CD14-positive monocyte (primary cell): Measurements from ENCODE around the gene ERMAP. TPM values are rescaled to one million over a fixed set of nuclear protein-coding genes. Genes with fewer than 3 reads are reported as not detected.

Experiments
- DNase-seq, 3 donors: peaks; one replicate each; pipeline ENCODE4 v3.0.0-alpha.2; 2011 to 2022
- H2AFZ ChIP-seq: 2 replicates; pipeline ENCODE4 v1.6.0; 2012; ENCODE audit warnings: mild to moderate bottlenecking, low read depth, low read length, inconsistent platforms; ENCODE audit not compliant: insufficient read depth, poor library complexity, severe bottlenecking
- H3K27ac ChIP-seq, 2 donors: 1 replicate in 1 of 2; 2 replicates in 1 of 2; pipeline ENCODE4 v1.5.1; 2012 to 2013; ENCODE audit warnings: low read length in 2 of 2, control low read depth in 1 of 2, inconsistent platforms in 1 of 2, low read depth in 1 of 2, mild to moderate bottlenecking in 1 of 2
- H3K27me3 ChIP-seq, 2 donors: one replicate each; pipeline versions ENCODE4 v1.6.0 to v1.6.1; 2011 to 2013; ENCODE audit warnings: low read length in 2 of 2; ENCODE audit not compliant: control insufficient read depth in 2 of 2, insufficient read depth in 2 of 2
- H3K36me3 ChIP-seq, 2 donors: replicated peaks in 1 of 2; 1 replicate in 1 of 2; 2 replicates in 1 of 2; pipeline versions ENCODE4 v1.5.1 to v1.6.1; 2012 to 2013; ENCODE audit warnings: low read length in 2 of 2, control low read depth in 1 of 2, inconsistent platforms in 1 of 2, mild to moderate bottlenecking in 1 of 2; ENCODE audit not compliant: insufficient read depth in 2 of 2, control insufficient read depth in 1 of 2
- H3K4me1 ChIP-seq, 2 donors: 1 replicate in 1 of 2; 2 replicates in 1 of 2; pipeline versions ENCODE4 v1.5.1 to v1.6.1; 2012 to 2013; ENCODE audit warnings: low read length in 2 of 2, control low read depth in 1 of 2, inconsistent platforms in 1 of 2, mild to moderate bottlenecking in 1 of 2, moderate library complexity in 1 of 2; ENCODE audit not compliant: insufficient read depth in 2 of 2, control insufficient read depth in 1 of 2
- H3K4me2 ChIP-seq: replicated peaks from 2 replicates; pipeline ENCODE3; 2012; ENCODE audit warnings: low read length, moderate library complexity, mild to moderate bottlenecking; ENCODE audit not compliant: poor library complexity, severe bottlenecking; ENCODE audit errors: extremely low read depth
- H3K4me3 ChIP-seq, 3 experiments: fragments of 200-600 bp in 1 of 3; sonication (generic) in 1 of 3; replicated peaks in 1 of 3; 1 replicate in 2 of 3; 2 replicates in 1 of 3; pipeline ENCODE4 v1.5.1; 2011 to 2013; ENCODE audit warnings: low read length in 3 of 3, mild to moderate bottlenecking in 3 of 3, control low read depth in 2 of 3, low read depth in 2 of 3, inconsistent platforms in 1 of 3, moderate library complexity in 1 of 3
- H3K79me2 ChIP-seq: 2 replicates; pipeline ENCODE4 v1.6.0; 2012; ENCODE audit warnings: mild to moderate bottlenecking, control low read depth, inconsistent platforms, low read length, moderate library complexity; ENCODE audit not compliant: insufficient read depth
- H3K9ac ChIP-seq: 2 replicates; pipeline ENCODE4 v1.6.0; 2017; ENCODE audit warnings: low read length, mild to moderate bottlenecking; ENCODE audit not compliant: insufficient read depth, poor library complexity, severe bottlenecking
- H3K9me3 ChIP-seq, 2 donors: replicated peaks in 1 of 2; 1 replicate in 1 of 2; 2 replicates in 1 of 2; pipeline versions ENCODE4 v1.5.1 to v1.6.1; 2012 to 2013; ENCODE audit warnings: low read length in 2 of 2, control low read depth in 1 of 2; ENCODE audit not compliant: control insufficient read depth in 1 of 2, insufficient read depth in 1 of 2
- H4K20me1 ChIP-seq: 2 replicates; pipeline ENCODE4 v1.6.0; 2012; ENCODE audit warnings: mild to moderate bottlenecking, low read length, control low read depth, moderate library complexity; ENCODE audit not compliant: insufficient read depth
- H3K27ac Mint-ChIP-seq, 7 donors: one replicate each; pipeline ENCODE4 v1.8.0; 2020; ENCODE audit warnings: mild to moderate bottlenecking in 7 of 7, mixed read lengths in 7 of 7, moderate library complexity in 6 of 7, inconsistent platforms in 2 of 7
- H3K27me3 Mint-ChIP-seq, 3 donors: one replicate each; pipeline ENCODE4 v1.8.0; 2021 to 2022; ENCODE audit warnings: low read depth in 3 of 3, mild to moderate bottlenecking in 3 of 3, mixed read lengths in 3 of 3, moderate library complexity in 3 of 3, inconsistent platforms in 1 of 3
- H3K36me3 Mint-ChIP-seq, 2 donors: one replicate each; pipeline ENCODE4 v1.8.0; 2020; ENCODE audit warnings: mixed read lengths in 2 of 2, inconsistent platforms in 1 of 2, mild to moderate bottlenecking in 1 of 2
- H3K4me1 Mint-ChIP-seq: one replicate; pipeline ENCODE4 v1.8.0; 2020; ENCODE audit warnings: mild to moderate bottlenecking, mixed read lengths
- H3K4me3 Mint-ChIP-seq, 2 donors: one replicate each; pipeline ENCODE4 v1.8.0; 2020; ENCODE audit warnings: mild to moderate bottlenecking in 2 of 2, mixed read lengths in 2 of 2, moderate library complexity in 1 of 2
- H3K9me3 Mint-ChIP-seq, 7 donors: one replicate each; pipeline ENCODE4 v1.8.0; 2020 to 2022; ENCODE audit warnings: mixed read lengths in 7 of 7, mild to moderate bottlenecking in 6 of 7, moderate library complexity in 6 of 7, inconsistent platforms in 2 of 7
- CTCF ChIP-seq: fragments of 200-600 bp; IDR thresholded peaks from one replicate; pipeline ENCODE4 v1.8.0; 2022; ENCODE audit warnings: antibody characterized with exemption, mild to moderate bottlenecking
- WGBS: methylation state at CpG from one replicate; pipeline ENCODE4 v1.1.5; 2013; ENCODE audit warnings: missing lambda C conversion rate; ENCODE audit not compliant: insufficient coverage; 5-methylcytosine and 5-hydroxymethylcytosine counted together
- intact Hi-C, 2 donors: fragments of 100-400 bp; cut with micrococcal nuclease; formaldehyde crosslinking; loops; one replicate each; pipeline versions ENCODE4 v1.15.0 to v1.15.1; 2023
- polyA plus RNA-seq, 3 donors: library from polyadenylated mRNA; depleted of rRNA in 1 of 3; unstranded in 2 of 3; stranded (reverse) in 1 of 3; fragments of 300-500 nt in 2 of 3; fragments of >200 nt in 1 of 3; fragmentation: Illumina TruSeq in 2 of 3; gene quantifications; 1 replicate in 2 of 3; 2 replicates in 1 of 3; pipeline ENCODE4 v1.2.3, GENCODE V29; 2012 to 2021

The ERMAP gene
- polyA plus RNA-seq, 3 donors = 6.0 to 22.7 (median 8.4) TPM

- no peaks in the 10 kb centered on the region for H3K79me2 ChIP-seq
- H2AFZ ChIP-seq = no peak overlapping the region
- Mint-ChIP-seq H3K27me3 (peaks cover 2 to 8% (median 8%) of the 10 kb centered on the region in 3 donors), H3K36me3 (no peaks in the 10 kb centered on the region), H3K27ac (no peak overlapping the region), H3K9me3 (peaks cover 11 to 25% (median 21%) of the 10 kb centered on the region in 7 donors), H3K4me3 (no peak overlapping the region), H3K4me1 (no peaks in the 10 kb centered on the region)
- no peak overlapping the region for H3K9ac ChIP-seq
- no peaks in the 10 kb centered on the region for H3K4me1 ChIP-seq
- H3K27ac ChIP-seq = no peak overlapping the region
- no peaks in the 10 kb centered on the region for H4K20me1 ChIP-seq
- TF ChIP-seq CTCF = no peak
- intact Hi-C loops = no loop called here
- no peak overlapping the region for H3K4me3 ChIP-seq
- H3K4me2 ChIP-seq = no peak overlapping the region
- H3K27me3 ChIP-seq = no peaks in the 10 kb centered on the region
- H3K36me3 ChIP-seq = no peaks in the 10 kb centered on the region
- H3K9me3 ChIP-seq = peaks cover 0 to 15% of the 10 kb centered on the region in 2 donors
- no peak for DNase-seq
These were observed 59.1 kb downstream of the ERMAP start for GRCh38 chr1:42876009-42876408.

- Mint-ChIP-seq H3K9me3 (peaks cover 11 to 27% (median 21%) of the 10 kb centered on the region in 7 donors), H3K4me3 (no peak overlapping the region), H3K4me1 (no peaks in the 10 kb centered on the region), H3K27ac (no peak overlapping the region), H3K36me3 (no peaks in the 10 kb centered on the region), H3K27me3 (peaks cover 5 to 8% (median 8%) of the 10 kb centered on the region in 3 donors)
- H3K4me3 ChIP-seq = no peak overlapping the region
- no peak overlapping the region for H3K27ac ChIP-seq
- H3K9ac ChIP-seq = no peak overlapping the region
- H3K4me2 ChIP-seq = no peak overlapping the region
- H3K4me1 ChIP-seq = no peaks in the 10 kb centered on the region
- 50% methylated on average over 1 of the region's 2 CpGs for WGBS
- intact Hi-C loops = no loop called here
- no peak for DNase-seq
- no peak overlapping the region for H2AFZ ChIP-seq
- H3K27me3 ChIP-seq = no peaks in the 10 kb centered on the region
- no peaks in the 10 kb centered on the region for H4K20me1 ChIP-seq
- H3K79me2 ChIP-seq = no peaks in the 10 kb centered on the region
- TF ChIP-seq CTCF = no peak
- no peaks in the 10 kb centered on the region for H3K36me3 ChIP-seq
- H3K9me3 ChIP-seq = peaks cover 0 to 16% of the 10 kb centered on the region in 2 donors
These were observed 60.5 kb downstream of the ERMAP start for GRCh38 chr1:42877380-42877779.
